NCI-H1105 treated with DMSO at 0.1 percent for 48 hours (cell line): ENCODE results near the gene TSLP.

Experiments used
- DNase-seq: peaks from one replicate; lab custom pipeline; 2025; lab: John Stamatoyannopoulos, UW

TSLP gene

DNA sequence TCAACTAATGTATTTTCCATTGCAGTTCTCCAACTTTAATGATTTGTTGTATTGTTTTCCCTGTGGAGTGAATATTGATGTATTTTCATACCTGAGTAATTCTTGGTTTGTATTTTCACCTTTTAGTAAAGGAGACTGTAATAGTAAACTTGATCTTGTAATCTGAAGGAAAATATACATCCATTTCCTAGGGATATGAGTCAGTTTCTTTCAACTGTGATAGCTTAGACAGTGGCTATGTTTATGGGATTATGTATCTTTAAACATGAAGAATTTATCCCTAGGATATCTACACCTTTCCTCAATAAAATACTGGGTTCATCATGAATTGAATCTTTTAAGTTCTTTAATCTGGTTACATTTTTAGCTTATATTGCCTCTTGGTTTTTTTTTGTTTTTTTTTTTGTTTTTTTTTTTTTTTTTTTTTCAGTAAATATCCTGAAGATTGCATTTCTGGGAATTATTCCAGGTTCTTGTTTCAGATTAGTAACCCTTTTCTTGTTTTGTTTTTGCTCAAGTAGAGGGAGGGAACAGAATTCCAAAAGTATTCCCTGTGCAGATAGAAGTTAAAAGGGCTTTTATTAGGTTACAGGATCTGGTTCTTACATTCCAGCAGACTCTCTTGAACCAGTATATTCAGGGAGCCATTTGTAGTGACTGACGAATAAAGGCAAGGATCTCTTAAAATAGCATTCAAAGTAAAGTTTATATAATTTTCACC, 27.7 kb downstream of the TSLP start:
- DNase-seq: no peak

- DNase-seq: no peak
Observed at GRCh38 chr5:111106320-111106948, 34.9 kb downstream of the TSLP start.

DNA sequence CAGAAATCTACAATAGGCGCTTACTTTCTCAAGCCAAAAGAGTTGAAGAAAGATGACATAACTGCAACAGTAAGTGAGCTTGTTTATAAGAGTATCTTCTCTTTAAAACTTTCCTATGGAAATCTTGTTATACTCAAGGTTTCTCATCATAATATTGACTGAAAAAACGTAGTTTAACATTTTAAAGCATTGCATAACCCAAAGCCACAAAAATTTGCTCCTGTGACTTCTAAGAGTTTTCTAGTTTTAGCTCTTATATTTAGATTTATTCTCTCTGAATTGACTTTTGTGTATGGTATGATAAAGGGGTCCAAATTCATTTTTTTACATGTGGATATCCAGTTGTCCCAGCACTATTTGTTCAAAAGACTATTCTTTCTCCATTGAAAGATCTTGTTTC, 35.9 kb downstream of the TSLP start:
- no peak for DNase-seq

GRCh38 chr5:111111956-111112355, 40.4 kb downstream of the TSLP start:
- DNase-seq: no peak

- no peak for DNase-seq
Observed at GRCh38 chr5:111113678-111114077, 42.2 kb downstream of the TSLP start.

DNA sequence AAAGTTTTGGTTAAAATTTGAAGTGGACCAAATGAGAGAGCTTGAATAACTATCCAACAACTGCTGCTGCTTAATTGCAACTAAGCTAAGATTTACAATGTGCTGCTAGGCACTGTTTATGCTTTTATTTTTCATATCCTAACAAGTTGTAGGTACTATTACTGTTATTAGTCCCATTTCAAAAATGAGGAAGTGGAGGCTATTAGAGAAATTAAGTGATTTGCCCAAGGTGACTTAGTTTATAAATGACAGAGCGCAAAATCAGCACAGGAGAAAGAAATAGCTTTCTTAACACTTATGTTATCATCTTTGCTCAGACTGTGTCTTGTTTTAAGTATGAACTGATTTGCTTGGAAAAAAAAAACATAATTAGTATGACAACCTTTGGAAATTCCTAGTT, 43.7 kb downstream of the TSLP start:
- DNase-seq: no peak

DNA sequence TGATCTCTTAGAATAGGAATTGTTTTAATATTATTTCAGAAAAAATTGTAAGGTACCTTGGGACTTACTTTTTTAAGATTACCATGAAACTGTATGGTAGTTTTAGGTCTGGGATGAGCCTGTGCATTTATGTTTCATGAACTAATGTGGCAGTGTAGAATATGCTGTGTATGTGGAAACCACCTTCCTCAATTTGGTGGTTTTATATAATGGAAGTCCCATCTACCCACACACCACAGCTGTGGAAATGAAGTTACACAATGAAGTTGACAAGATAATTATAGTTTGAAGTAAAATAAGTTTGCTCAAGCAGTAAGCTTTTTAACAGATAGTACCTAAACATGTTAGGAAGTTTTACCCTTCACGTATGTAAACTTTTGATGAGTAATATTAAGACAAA, 45.0 kb downstream of the TSLP start:
- no peak for DNase-seq

DNA sequence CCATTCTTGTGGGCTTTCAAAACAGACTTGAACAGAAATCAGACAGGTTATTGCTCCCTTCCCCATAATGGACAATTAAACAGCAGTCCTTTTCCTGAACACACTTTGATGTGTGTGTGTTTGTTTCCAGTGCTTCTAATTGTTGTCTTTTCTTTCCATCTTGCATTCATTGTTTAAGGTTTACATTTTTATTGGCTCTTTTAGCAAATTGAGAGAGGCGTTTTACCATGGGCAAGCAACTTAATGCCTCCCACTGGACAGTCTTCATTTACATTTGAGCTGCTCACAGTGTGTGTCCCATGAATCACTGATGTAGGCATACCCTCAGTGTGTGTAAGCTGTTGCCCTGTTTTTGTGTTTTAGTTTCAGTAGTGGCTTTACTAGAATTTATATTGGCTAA, 45.6 kb downstream of the TSLP start:
- DNase-seq: no peak

GRCh38 chr5:111119221-111119620, 47.7 kb downstream of the TSLP start:
- DNase-seq: no peak

DNA sequence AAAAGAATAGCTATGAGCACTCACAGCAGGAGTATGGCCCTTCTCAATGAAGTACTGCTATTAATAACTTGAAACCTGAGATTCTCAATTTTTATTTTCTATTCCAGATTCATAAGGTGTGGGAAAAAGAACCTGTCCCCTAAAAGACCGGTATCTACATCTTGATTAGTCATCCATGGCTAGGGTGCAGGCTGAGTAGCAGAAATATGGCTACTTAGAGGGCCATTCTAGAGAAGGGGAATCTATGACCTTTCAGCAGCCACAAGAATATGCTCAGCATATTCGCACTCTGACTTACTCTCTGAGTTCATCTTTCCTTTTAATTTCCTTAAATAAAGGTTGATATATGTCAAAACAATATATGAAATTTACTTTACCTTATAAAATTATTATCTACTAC, 48.3 kb downstream of the TSLP start:
- DNase-seq: no peak

- no peak for DNase-seq
Observed at GRCh38 chr5:111120911-111121310, 49.4 kb downstream of the TSLP start.

GRCh38 chr5:111121926-111122325, 50.4 kb downstream of the TSLP start:
- no peak for DNase-seq

GRCh38 chr5:111122398-111122797, 50.9 kb downstream of the TSLP start:
- no peak for DNase-seq

GRCh38 chr5:111124793-111125192, 53.3 kb downstream of the TSLP start:
- no peak for DNase-seq

DNA sequence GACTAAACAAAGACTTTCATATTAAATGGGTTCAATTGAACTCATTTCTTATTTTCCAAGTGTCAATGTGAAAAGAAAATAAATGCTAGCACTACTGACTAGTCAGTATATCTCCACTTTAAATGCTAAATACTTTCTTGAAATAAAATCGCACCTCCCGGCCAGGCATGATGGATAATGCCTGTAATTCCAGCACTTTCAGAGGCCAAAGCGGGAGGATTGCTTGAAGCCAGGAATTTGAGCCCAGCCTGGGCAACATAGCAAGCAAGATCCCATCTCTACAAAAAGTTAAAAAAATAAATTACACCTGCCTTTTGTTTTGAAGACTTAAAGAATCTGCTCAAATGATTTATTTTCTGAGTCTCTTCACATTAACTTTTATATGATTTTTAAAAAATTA, 55.4 kb downstream of the TSLP start:
- DNase-seq: no peak
